ENCODE data around the gene GON7.
"Not testable (repeated sequence)": the region's sequence is repeated elsewhere in the genome, so short reads cannot be mapped to it uniquely, and the experiment has no call there.

GON7 gene

GRCh38 chr14:93199031-93199430 is 7.8 kb downstream of the GON7 start:
- no peak for DNase-seq

GRCh38 chr14:93195316-93195999 is 11.4 kb downstream of the GON7 start:
- DNase-seq: no peak

- DNase-seq: no peak
Observed at GRCh38 chr14:93186956-93187355, 19.9 kb downstream of the GON7 start.

- DNase-seq: no peak
Observed at GRCh38 chr14:93186466-93186865, 20.4 kb downstream of the GON7 start.

- no peak for DNase-seq
Observed at GRCh38 chr14:93185349-93185720, 21.5 kb downstream of the GON7 start.

GRCh38 chr14:93184391-93185348 is 22.2 kb downstream of the GON7 start, which contains the start of the genes LYSET and MOAP1:
TSS of gene LYSET (plus strand) at chr14:93185317. CDS start at chr14:93185406, 89 bp downstream.
TSS of gene MOAP1 (minus strand) at chr14:93184897. CDS start at chr14:93184242, 655 bp downstream.
- peak; percentile 58 for DNase-seq

- no peak for DNase-seq
Observed at GRCh38 chr14:93183596-93184317, 23.1 kb downstream of the GON7 start.

GRCh38 chr14:93175492-93175891 is 31.4 kb downstream of the GON7 start:
- no peak for DNase-seq

- not testable (repeated sequence) for DNase-seq
Observed at GRCh38 chr14:93174731-93175130, 32.1 kb downstream of the GON7 start.

- no peak for DNase-seq
Observed at GRCh38 chr14:93173943-93174395, 32.9 kb downstream of the GON7 start.

- no peak for DNase-seq
Observed at GRCh38 chr14:93171376-93171775, 35.5 kb downstream of the GON7 start.

GRCh38 chr14:93170141-93170540 is 36.7 kb downstream of the GON7 start:
- DNase-seq: not testable (repeated sequence)

GRCh38 chr14:93169619-93170018 is 37.2 kb downstream of the GON7 start:
- DNase-seq: not testable (repeated sequence)

- not testable (repeated sequence) for DNase-seq
Observed at GRCh38 chr14:93168610-93169009, 38.3 kb downstream of the GON7 start.

GRCh38 chr14:93165271-93166265 is 41.3 kb downstream of the GON7 start:
- DNase-seq: not testable (repeated sequence)

- DNase-seq: no peak
Observed at GRCh38 chr14:93163564-93163963, 43.3 kb downstream of the GON7 start.

- no peak for DNase-seq
Observed at GRCh38 chr14:93161411-93161940, 45.4 kb downstream of the GON7 start.

GRCh38 chr14:93160353-93160801 is 46.5 kb downstream of the GON7 start:
- no peak for DNase-seq

GRCh38 chr14:93159625-93160352 is 47.1 kb downstream of the GON7 start:
- DNase-seq: not testable (repeated sequence)

GRCh38 chr14:93158349-93158748 is 48.5 kb downstream of the GON7 start:
- DNase-seq: not testable (repeated sequence)
